ENCODE results near the gene MATK.
"Not testable (repeated sequence)": the region's sequence is repeated elsewhere in the genome, so short reads cannot be mapped to it uniquely, and the experiment has no call there.

MATK gene

DNA sequence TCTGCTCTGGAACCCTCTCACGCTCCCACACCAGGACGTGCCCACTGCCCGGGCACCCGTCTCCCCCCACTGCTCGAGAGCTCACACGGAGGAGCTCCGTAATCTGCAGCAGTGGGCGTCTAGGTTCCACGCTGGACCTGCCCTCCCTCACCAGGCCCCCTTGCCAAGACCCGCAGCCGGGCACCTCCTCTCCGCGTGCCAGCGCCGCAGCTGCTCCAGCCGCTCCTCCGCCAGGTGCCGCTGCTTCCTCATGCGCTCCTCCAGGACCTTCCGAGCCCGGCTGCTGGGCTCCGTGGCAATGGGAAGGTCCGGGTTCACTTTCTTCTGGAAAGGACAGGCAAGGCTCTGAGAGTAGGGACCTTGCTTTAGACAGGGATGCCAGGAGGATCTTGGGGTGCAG lies 35.0 kb upstream of the MATK start:
- no peaks in the 10 kb centered on the region for H3K9me3 Mint-ChIP-seq
- H3K27ac Mint-ChIP-seq, result no peak overlapping the region
- H3K4me3 Mint-ChIP-seq, result no peak overlapping the region

DNA sequence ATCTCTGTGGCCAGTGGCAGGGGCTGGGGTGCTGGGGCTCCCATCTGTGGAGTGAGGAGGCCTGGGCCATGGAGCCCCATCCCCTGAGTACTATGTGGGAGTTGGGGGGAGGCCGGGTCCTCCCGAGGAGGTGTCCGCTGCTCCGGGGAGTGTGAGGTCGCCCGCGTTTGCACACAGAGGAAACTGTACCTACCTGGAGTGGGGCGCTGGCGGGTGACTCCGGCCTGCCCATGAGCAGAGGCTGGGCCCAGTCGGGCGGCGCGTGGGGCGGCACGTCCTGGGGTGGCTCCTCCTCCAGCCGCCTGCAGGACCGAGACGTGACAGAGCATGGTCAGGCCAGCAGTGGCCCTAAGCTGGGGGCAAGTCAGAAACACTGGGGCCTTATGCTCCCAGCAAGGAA lies 33.8 kb upstream of the MATK start:
- no peak overlapping the region for H3K27ac Mint-ChIP-seq
- no peaks in the 10 kb centered on the region for H3K27me3 Mint-ChIP-seq
- no peak overlapping the region for H3K4me3 Mint-ChIP-seq
- peaks cover 29% of the 10 kb centered on the region for H3K4me1 Mint-ChIP-seq
- no peaks in the 10 kb centered on the region for H3K9me3 Mint-ChIP-seq
- H3K36me3 Mint-ChIP-seq, result no peaks in the 10 kb centered on the region

More for the DNA sequence above, 35.0 kb upstream of the MATK start:
- H3K36me3 Mint-ChIP-seq, result no peaks in the 10 kb centered on the region
- H3K27me3 Mint-ChIP-seq, result no peaks in the 10 kb centered on the region
- peaks cover 22% of the 10 kb centered on the region for H3K4me1 Mint-ChIP-seq

GRCh38 chr19:3818918-3819317 lies 32.7 kb upstream of the MATK start:
- Mint-ChIP-seq H3K36me3 (no peaks in the 10 kb centered on the region), H3K27me3 (no peaks in the 10 kb centered on the region), H3K9me3 (no peaks in the 10 kb centered on the region), H3K4me1 (peaks cover 39% of the 10 kb centered on the region), H3K4me3 (no peak overlapping the region), H3K27ac (peak overlapping the region; percentile 17)

DNA sequence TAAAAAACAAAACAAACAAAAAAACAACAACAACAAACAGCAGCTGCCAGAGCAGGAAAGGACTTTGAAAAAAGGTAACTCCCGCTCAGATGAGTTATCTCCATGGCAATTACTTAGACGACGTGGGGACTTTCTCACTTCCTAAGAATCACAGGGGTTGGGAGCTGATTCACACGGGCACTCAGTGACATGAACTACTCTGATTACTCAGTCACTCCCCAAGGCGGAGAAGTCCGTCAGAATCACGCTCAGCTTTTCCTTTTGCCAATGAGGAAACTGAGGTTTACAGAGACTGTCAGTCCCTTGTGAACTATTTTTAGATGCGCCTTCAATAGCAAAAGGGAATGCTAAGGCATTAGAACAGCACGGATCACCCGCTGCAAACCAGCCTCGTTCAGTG lies 32.3 kb upstream of the MATK start:
- no peaks in the 10 kb centered on the region for H3K9me3 Mint-ChIP-seq
- H3K4me3 Mint-ChIP-seq, result peak overlapping the region; percentile 19
- no peaks in the 10 kb centered on the region for H3K36me3 Mint-ChIP-seq
- H3K27ac Mint-ChIP-seq, result no peak overlapping the region
- H3K27me3 Mint-ChIP-seq, result no peaks in the 10 kb centered on the region
- H3K4me1 Mint-ChIP-seq, result peaks cover 44% of the 10 kb centered on the region

DNA sequence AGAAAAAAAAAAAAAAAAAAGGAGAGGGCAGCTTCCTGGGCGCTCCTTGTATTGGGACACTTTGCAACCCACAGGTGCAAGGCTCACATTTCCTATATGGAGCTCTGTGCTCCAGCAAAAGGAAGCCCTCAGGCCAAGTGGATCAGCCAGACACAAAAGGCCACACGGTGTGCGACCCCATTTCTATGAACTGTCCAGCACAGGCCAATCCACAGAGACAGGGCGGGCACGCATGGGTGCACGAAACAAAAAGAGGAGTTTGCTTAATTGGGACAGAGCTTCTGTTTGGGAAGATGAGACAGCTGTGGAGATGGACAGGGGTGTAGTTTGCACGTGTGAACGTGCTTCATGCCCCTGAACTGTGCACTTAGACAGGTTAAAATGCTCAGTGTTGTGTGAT lies 31.6 kb upstream of the MATK start:
- H3K27ac Mint-ChIP-seq, result peak overlapping the region; percentile 78
- H3K4me3 Mint-ChIP-seq, result peak overlapping the region; percentile 50
- H3K36me3 Mint-ChIP-seq, result no peaks in the 10 kb centered on the region
- H3K9me3 Mint-ChIP-seq, result no peaks in the 10 kb centered on the region
- peaks cover 50% of the 10 kb centered on the region for H3K4me1 Mint-ChIP-seq
- no peaks in the 10 kb centered on the region for H3K27me3 Mint-ChIP-seq

DNA sequence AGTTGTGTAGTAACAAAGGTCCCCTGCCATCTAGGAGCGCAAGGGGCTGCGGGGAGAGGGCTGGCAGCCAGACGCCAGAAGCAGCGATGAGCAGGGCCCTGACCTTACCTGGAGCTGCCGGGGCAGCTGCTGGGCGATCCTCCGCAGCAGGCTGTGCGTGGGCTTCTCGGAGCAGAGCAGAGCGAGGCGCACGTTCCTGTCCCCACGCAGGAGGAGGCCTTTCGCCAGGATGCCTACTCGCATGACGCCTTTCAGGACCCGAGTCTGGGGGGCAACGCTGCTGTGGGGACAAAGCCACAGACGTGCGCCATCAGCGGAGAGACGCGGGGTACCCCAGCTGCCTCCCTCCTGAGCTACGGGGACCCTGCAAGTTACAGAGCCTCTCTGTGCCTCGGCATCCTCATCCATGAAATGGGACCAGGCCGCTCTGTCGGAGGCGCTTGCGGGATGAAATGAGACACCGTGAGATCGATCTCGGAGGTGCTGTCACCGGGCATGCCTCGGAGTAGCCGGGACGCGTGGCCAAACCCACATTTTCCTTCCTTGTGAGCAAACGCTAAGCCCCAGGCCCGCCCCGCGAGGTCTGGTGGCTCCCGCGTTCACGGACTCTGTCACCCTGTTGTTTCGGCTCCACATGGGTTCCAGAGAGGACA lies 30.5 kb upstream of the MATK start:
- no peak overlapping the region for H3K27ac Mint-ChIP-seq
- H3K27me3 Mint-ChIP-seq, result no peaks in the 10 kb centered on the region
- H3K4me3 Mint-ChIP-seq, result no peak overlapping the region
- H3K9me3 Mint-ChIP-seq, result no peaks in the 10 kb centered on the region
- peaks cover 51% of the 10 kb centered on the region for H3K4me1 Mint-ChIP-seq
- H3K36me3 Mint-ChIP-seq, result peaks cover 2% of the 10 kb centered on the region

DNA sequence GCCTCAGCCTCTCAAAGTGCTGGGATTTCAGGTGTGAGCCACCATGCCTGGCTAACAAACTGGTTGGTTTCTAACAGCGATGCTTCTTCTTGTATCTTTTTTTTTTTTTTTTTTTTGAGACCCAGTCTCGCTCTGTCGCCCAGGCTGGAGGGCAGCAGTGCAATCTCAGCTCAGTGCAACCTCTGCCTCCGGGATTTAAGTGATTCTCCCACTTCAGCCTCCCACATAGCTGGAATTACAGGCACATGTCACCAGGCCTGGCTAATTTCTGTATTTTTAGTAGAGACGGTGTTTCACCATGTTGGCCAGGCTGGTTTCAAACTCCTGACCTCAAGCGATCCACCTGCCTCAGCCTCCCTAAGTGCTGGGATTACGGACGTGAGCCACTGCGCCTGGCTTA lies 30.0 kb upstream of the MATK start:
- H3K27ac Mint-ChIP-seq, H3K27me3 Mint-ChIP-seq, H3K4me3 Mint-ChIP-seq, H3K36me3 Mint-ChIP-seq, H3K9me3 Mint-ChIP-seq: not testable (repeated sequence)
- H3K4me1 Mint-ChIP-seq, result peaks cover 49% of the 10 kb centered on the region

DNA sequence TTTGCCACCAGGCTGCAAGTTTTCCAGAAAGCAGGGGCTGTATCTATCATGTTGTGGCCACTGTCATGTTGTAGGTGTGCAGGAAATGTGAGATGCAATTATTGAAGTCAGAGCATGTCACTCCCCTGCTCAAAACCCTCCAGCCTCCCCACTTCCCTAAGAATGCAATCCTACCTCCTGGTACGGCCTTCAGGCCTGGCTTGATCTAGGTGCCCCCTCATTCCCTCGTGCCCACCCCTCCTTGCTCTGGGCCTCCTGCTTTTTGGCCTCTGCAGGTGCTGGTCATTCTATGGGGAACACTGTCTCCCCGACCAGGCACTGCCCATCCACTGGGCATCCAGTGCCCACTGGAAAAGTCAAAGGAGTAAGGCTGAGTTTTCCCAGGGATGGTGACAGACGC lies 28.5 kb upstream of the MATK start:
- H3K27ac Mint-ChIP-seq, result peak overlapping the region; percentile 82
- no peaks in the 10 kb centered on the region for H3K27me3 Mint-ChIP-seq
- no peaks in the 10 kb centered on the region for H3K9me3 Mint-ChIP-seq
- H3K4me1 Mint-ChIP-seq, result peaks cover 49% of the 10 kb centered on the region
- peak overlapping the region; percentile 30 for H3K4me3 Mint-ChIP-seq
- H3K36me3 Mint-ChIP-seq, result peaks cover 2% of the 10 kb centered on the region

DNA sequence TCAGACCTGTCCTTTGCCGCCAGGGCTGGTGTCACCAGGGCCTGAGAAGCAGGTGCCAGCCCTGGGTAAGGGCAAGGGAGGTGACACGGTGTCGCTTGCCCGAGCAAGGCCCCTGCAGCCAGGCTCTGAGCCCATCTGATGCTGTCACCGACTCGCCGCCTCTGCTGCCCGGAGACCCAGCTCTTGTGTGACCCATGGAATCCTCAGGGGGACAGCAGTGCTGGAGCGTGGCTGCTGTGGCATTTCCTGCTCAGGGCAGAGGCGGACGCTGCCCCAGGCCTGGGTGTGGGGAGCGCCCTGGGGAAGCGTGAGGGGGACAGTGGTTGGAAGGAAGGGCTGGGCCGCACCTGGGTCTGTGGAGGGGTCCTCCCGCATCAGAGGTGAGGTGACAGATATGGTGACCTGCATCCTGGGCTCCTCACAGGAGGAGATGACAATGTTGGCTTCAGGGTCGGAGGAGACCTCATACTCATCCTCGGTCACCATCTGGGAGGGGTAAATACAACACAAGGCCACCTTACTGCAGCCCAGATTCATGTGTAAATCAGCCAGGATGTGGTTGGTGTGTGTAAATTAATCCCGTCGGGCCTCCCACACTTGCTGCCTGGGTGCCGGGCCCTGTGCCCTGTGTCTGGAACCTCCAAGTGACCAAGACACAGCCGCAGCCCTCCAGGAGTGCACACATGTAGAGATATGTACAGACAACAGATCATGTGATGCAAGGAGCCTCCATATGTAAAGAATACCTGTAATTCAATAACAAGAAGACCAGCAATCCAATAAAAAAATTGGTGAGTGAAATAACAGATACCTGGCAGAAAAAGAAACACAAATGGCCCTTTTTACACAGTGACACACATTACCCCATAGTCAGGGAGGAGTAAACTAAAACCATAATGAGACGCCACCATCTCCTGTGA lies 27.6 kb upstream of the MATK start:
- H3K4me1 Mint-ChIP-seq, result peaks cover 46% of the 10 kb centered on the region
- H3K27ac Mint-ChIP-seq, result peak overlapping the region; percentile 82

DNA sequence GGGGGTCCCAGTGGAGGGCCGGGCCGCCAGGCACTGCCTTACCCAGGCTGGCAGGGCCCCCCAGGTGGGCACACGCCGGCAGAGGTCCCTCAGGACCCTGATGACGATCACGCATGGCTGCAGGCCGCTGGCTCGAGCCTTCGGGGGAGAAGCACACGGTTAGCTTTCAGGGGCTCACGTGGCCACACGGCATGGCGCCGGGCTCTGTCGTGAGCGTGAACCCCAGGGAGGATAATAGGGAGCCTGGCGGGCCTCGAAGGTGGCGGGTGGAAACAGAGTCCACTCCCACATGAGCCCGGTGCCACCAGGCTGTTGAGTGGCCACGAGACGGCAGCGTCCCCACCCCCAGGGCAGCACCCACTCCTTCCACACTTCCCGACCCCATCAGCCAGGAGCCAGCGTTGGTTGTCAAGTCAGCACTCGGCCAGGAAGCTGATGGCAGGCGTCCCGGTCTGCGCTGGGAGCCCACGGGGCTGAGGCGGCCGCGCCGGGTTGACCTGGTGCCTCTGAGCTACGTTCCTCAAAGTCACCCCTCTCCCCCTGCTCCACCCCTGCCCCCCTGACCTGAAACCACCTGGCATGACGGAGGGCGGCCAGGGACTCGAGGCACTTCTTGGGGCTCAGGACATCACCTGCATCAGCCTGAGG lies 24.7 kb upstream of the MATK start:
- H3K9me3 Mint-ChIP-seq, result no peaks in the 10 kb centered on the region
- H3K36me3 Mint-ChIP-seq, result peaks cover 2% of the 10 kb centered on the region
- H3K27ac Mint-ChIP-seq, result no peak overlapping the region
- no peak overlapping the region for H3K4me3 Mint-ChIP-seq
- no peaks in the 10 kb centered on the region for H3K27me3 Mint-ChIP-seq
- H3K4me1 Mint-ChIP-seq, result peaks cover 35% of the 10 kb centered on the region

More for the DNA sequence above, 27.6 kb upstream of the MATK start:
- peak overlapping the region; percentile 30 for H3K4me3 Mint-ChIP-seq
- no peaks in the 10 kb centered on the region for H3K9me3 Mint-ChIP-seq
- peaks cover 2% of the 10 kb centered on the region for H3K36me3 Mint-ChIP-seq
- H3K27me3 Mint-ChIP-seq, result no peaks in the 10 kb centered on the region

DNA sequence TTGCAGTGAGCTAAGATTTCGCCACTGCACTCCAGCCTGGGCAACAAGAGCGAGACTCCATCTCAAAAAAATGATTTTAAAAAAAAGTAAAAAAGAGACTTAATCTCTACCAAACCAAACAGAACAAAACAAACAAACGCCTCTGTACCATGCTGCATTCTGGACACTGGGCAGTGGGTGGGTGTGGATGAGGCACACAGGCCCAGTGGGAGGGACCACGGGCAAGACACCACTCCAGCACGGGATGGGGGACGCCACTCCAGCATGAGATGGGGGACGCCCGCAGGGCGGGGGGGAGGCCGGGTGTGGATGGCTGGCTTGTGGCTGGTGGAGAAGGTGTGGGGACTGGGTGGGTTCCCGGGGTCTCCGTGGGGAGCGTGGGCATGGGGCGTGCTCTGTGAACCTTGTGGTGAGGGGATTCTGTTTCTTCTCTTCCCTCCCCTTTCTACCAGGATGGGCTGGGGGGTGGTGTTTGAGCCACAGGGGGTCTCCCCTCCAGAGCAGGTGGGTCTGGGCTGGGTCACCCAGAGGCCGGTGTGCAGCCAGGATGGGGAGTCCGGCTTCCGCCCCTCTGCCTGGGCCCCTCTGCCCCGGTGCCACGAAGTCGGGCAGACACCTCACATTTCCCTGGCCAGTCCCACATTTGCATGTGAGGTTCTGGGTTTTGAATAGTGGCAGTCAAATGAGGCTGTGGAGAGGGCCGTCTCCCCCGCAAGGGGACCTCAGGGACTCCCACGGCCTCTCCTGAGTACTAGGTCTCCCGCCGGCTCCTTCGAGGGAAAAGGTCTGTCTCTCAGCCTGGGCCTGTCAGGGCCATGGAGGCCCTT lies 23.9 kb upstream of the MATK start:
- no peak overlapping the region for H3K27ac Mint-ChIP-seq
- no peak overlapping the region for H3K4me3 Mint-ChIP-seq
- no peaks in the 10 kb centered on the region for H3K9me3 Mint-ChIP-seq
- peaks cover 2% of the 10 kb centered on the region for H3K36me3 Mint-ChIP-seq
- H3K27me3 Mint-ChIP-seq, result no peaks in the 10 kb centered on the region
- H3K4me1 Mint-ChIP-seq, result peaks cover 33% of the 10 kb centered on the region

GRCh38 chr19:3808420-3809143 lies 22.4 kb upstream of the MATK start:
- peaks cover 24% of the 10 kb centered on the region for H3K4me1 Mint-ChIP-seq
- no peak overlapping the region for H3K4me3 Mint-ChIP-seq
- peaks cover 2% of the 10 kb centered on the region for H3K36me3 Mint-ChIP-seq
- H3K27ac Mint-ChIP-seq, result peak overlapping the region; percentile 55
- H3K9me3 Mint-ChIP-seq, result no peaks in the 10 kb centered on the region
- H3K27me3 Mint-ChIP-seq, result no peaks in the 10 kb centered on the region

DNA sequence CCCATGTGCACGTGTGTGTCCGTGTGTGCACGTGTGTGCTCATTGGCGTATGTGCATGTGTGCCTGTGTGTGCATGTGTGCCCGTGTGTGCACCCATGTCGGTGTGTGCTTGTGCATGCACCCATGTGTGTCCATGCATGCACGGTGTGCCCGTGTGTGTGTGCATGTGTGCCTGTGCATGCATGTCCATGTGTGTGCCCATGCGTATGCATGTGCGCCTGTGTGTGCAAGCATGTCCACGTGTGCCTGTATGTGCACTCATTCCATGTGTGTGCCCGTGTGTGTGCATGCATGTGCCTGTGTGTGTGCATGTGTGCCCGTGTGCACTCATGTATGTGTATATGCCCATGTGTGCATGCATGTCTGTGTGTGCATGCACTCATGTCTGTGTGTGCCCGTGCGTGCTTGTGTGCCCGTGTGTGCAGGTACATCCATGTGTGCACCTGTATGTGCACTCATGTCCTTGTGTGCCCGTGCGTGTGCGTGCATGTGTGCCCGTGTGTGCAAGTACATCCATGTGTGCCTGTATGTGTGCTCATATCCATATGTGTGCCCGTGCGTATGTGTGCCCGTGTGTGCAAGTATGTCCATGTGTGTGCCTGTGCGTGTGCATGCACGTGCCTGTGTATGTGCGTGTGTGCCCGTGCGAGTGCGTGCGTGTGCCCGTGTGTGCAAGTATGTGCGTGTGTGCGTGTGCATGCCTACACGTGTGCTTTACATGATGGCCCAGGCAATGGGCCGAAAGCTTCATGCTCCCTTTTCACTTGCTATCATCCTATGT lies 21.6 kb upstream of the MATK start:
- Mint-ChIP-seq H3K4me1 (peaks cover 17% of the 10 kb centered on the region), H3K27ac (peak overlapping the region; percentile 86), H3K27me3 (no peaks in the 10 kb centered on the region), H3K9me3 (no peaks in the 10 kb centered on the region), H3K36me3 (peaks cover 2% of the 10 kb centered on the region), H3K4me3 (no peak overlapping the region)

- Mint-ChIP-seq H3K27ac (no peak overlapping the region), H3K4me1 (peaks cover 11% of the 10 kb centered on the region)
These were observed 20.9 kb upstream of the MATK start for GRCh38 chr19:3807131-3807480.

More at GRCh38 chr19:3807131-3807480, 20.9 kb upstream of the MATK start:
- Mint-ChIP-seq H3K36me3 (no peaks in the 10 kb centered on the region), H3K4me3 (no peak overlapping the region), H3K27me3 (no peaks in the 10 kb centered on the region), H3K9me3 (no peaks in the 10 kb centered on the region)
